ENCODE data around the gene NPC2. TPM values are rescaled to one million over a fixed set of nuclear protein-coding genes. Genes with fewer than 3 reads are reported as not detected.
A peak's percentile ranks its signal among the peaks of the same experiment; 100 is the strongest.

NPC2 gene
- total and polyA plus RNA-seq, 5 donors from 2014 or later = 33.1 to 144 (median 102) TPM

DNA sequence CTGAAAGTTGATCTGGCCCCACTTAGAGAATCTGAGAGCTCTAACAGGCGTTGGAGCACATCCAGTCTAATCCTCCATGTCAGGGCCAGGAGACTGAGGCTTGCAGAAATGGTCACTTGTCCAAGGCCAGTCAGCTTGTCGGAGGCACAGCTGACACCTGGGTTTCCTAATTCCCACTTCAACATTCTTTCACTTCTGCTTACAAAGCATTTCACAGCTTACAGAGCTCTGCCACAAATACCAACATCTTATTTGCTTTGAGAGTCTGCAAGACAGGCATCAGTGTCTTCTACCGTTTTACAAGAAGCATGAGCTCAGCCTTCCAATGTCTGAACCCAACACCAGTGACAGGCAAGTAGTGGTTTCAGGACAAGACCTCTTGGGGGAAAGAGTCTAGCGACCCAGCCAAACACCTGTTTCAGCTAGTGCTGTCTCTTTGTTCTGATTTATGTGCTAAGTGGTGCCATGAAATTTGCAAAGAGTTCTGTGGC, 32.3 kb upstream of the NPC2 start:
- H3K4me3 Mint-ChIP-seq = peak overlapping the region in 1 of 4 donors; percentile 86
- no peak overlapping the region for H3K27ac Mint-ChIP-seq
- H3K36me3 Mint-ChIP-seq = no peaks in the 10 kb centered on the region

DNA sequence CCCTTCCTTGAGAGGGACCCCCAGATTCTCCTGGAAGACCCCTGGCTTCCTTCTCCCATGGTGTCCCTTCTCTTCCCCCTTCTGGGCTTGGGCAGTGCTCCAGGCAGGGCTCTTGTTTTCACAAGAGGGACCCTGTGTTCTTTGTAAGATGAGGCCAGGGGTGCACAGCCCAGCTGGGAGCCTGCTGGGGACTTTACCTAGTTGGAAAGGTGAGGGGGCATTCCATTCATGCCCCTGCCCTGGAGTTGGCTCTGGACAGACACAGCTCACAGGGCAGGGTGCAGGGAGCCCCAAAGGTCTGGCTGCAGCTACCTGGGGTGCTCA, 31.7 kb upstream of the NPC2 start:
- H3K27me3 Mint-ChIP-seq = peaks cover 16% of the 10 kb centered on the region

More for the DNA sequence above, 32.3 kb upstream of the NPC2 start:
- Mint-ChIP-seq H3K9me3 (peaks cover 0 to 3% (median 0%) of the 10 kb centered on the region in 7 donors), H3K27me3 (peaks cover 16% of the 10 kb centered on the region), H3K4me1 (no peaks in the 10 kb centered on the region)
- no peaks in the 10 kb centered on the region for H3K36me3 ChIP-seq (ENCODE audit: control insufficient read depth, insufficient read depth, low read length)
- DNase-seq (no peak), ATAC-seq (ENCODE audit: low read depth in 2 of 2) (no peak)
- H3K27me3 ChIP-seq (ENCODE audit: control insufficient read depth, insufficient read depth, low read length) = no peaks in the 10 kb centered on the region
- H3K27ac ChIP-seq (ENCODE audit: insufficient read depth, low read length, poor library complexity, severe bottlenecking) = no peak overlapping the region
- no peaks in the 10 kb centered on the region for H3K4me1 ChIP-seq (ENCODE audit: control insufficient read depth, insufficient read depth, low read length, poor library complexity, severe bottlenecking)
- H3K9me3 ChIP-seq (ENCODE audit: control insufficient read depth in 2 of 2, low read length in 2 of 2) = no peaks in the 10 kb centered on the region
- no peak overlapping the region for H3K4me3 ChIP-seq (ENCODE audit: low read depth, low read length)

DNA sequence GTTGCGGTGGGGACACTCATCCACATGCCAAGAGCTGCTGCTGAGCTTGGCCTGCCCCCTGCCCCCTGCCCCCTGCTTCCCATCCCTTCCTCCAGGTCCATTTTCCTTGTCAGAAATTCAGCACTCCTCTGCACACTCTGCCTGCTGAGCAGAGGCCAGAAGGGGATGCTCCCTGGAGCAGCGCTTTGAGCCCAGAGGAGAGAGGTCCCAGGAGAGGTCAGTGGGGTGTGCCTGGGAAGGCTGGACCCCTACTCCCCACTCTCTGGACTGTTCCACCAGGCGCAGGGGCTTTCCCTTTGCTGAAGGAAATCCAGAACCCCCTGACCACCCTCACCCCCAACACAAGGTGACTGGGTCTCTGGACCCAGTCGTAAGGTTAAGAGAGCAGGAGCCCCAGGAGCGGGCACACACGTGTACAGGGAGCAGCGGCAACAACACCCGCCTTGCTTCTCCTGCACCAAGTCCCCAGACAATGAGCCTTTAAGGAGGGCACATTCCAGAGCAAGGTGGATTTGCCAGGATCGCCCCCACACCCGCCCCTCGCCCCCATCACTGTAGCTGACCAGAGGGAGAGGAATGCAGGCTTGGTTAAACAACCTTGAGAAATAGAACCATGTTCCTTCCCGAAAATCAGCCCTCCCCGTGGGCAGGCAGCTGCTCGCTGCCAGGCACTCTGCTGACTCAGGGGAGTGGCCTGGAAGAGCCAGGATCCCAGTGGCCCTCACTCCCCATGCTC, 31.1 kb upstream of the NPC2 start:
- Mint-ChIP-seq H3K36me3 (no peaks in the 10 kb centered on the region), H3K27me3 (peaks cover 16% of the 10 kb centered on the region), H3K9me3 (peaks cover 0 to 3% (median 0%) of the 10 kb centered on the region in 7 donors), H3K27ac (no peak overlapping the region), H3K4me1 (no peaks in the 10 kb centered on the region), H3K4me3 (no peak overlapping the region)
- H3K4me1 ChIP-seq (ENCODE audit: control insufficient read depth, insufficient read depth, low read length, poor library complexity, severe bottlenecking) = no peaks in the 10 kb centered on the region
- no peak overlapping the region for H3K27ac ChIP-seq (ENCODE audit: insufficient read depth, low read length, poor library complexity, severe bottlenecking)
- DNase-seq = no peak
- ATAC-seq (ENCODE audit: low read depth in 2 of 2) = no peak
- no peaks in the 10 kb centered on the region for H3K9me3 ChIP-seq (ENCODE audit: control insufficient read depth in 2 of 2, low read length in 2 of 2)
- no peaks in the 10 kb centered on the region for H3K36me3 ChIP-seq (ENCODE audit: control insufficient read depth, insufficient read depth, low read length)
- no peaks in the 10 kb centered on the region for H3K27me3 ChIP-seq (ENCODE audit: control insufficient read depth, insufficient read depth, low read length)
- no peak overlapping the region for H3K4me3 ChIP-seq (ENCODE audit: low read depth, low read length)

More for the DNA sequence above, 31.7 kb upstream of the NPC2 start:
- H3K4me3 ChIP-seq (ENCODE audit: low read depth, low read length) = no peak overlapping the region
- no peaks in the 10 kb centered on the region for H3K9me3 ChIP-seq (ENCODE audit: control insufficient read depth in 2 of 2, low read length in 2 of 2)
- no peak for ATAC-seq (ENCODE audit: low read depth in 2 of 2)
- Mint-ChIP-seq H3K4me3 (no peak overlapping the region), H3K9me3 (peaks cover 0 to 3% (median 0%) of the 10 kb centered on the region in 7 donors), H3K36me3 (no peaks in the 10 kb centered on the region), H3K4me1 (no peaks in the 10 kb centered on the region), H3K27ac (no peak overlapping the region)
- no peaks in the 10 kb centered on the region for H3K36me3 ChIP-seq (ENCODE audit: control insufficient read depth, insufficient read depth, low read length)
- H3K27ac ChIP-seq (ENCODE audit: insufficient read depth, low read length, poor library complexity, severe bottlenecking) = no peak overlapping the region
- DNase-seq = no peak
- no peaks in the 10 kb centered on the region for H3K4me1 ChIP-seq (ENCODE audit: control insufficient read depth, insufficient read depth, low read length, poor library complexity, severe bottlenecking)
- H3K27me3 ChIP-seq (ENCODE audit: control insufficient read depth, insufficient read depth, low read length) = no peaks in the 10 kb centered on the region

DNA sequence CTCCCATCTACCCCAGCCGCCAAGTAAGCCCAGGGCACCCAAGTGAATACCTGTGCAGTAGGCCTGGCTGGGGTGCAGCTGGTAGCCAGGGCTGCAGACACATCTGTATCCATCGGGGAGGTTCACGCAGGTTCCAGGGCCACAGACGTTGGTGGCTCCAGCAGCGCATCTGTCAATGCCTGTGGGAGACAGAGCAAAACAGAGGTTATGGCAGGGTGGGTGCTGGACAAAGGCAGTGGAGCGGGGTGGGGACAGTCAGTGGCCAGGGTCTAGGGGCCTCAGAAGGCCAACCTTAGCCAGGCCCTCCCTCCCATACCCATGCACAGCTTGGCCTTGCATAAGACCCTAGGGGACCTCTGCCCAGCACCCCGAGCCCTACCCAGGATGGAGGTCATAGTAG, 29.6 kb upstream of the NPC2 start:
- Histone ChIP-seq H3K27ac (ENCODE audit: insufficient read depth, low read length, poor library complexity, severe bottlenecking) (no peak overlapping the region), H3K36me3 (ENCODE audit: control insufficient read depth, insufficient read depth, low read length) (no peaks in the 10 kb centered on the region), H3K4me3 (ENCODE audit: low read depth, low read length) (no peak overlapping the region), H3K27me3 (ENCODE audit: control insufficient read depth, insufficient read depth, low read length) (no peaks in the 10 kb centered on the region), H3K9me3 (ENCODE audit: control insufficient read depth in 2 of 2, low read length in 2 of 2) (no peaks in the 10 kb centered on the region), H3K4me1 (ENCODE audit: control insufficient read depth, insufficient read depth, low read length, poor library complexity, severe bottlenecking) (no peaks in the 10 kb centered on the region)
- Mint-ChIP-seq H3K27ac (no peak overlapping the region), H3K9me3 (peaks cover 0 to 3% (median 0%) of the 10 kb centered on the region in 7 donors), H3K36me3 (no peaks in the 10 kb centered on the region), H3K4me1 (peaks cover 0 to 2% (median 0%) of the 10 kb centered on the region in 4 donors), H3K4me3 (no peak overlapping the region), H3K27me3 (peaks cover 27% of the 10 kb centered on the region)
- DNase-seq = no peak
- no peak for ATAC-seq (ENCODE audit: low read depth in 2 of 2)

DNA sequence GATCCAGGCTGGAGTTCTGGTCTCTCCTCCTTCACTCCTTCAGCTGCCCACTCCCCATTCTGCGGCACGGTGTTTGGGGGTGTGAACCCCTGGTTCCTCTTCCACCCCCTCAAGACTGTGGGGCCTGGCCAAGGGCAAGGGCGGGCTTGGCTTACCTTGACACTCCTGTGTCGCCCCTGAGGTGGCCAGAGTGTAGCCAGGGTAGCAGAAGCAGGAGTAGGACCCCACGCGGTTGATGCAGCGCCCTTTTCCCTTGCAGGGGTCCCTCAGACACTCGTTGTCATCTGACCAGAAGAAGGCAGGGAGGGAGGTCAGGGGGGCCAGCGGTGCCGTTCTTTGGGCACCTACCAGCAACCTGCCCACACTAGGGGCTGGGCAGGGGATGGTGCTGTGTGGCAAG, 28.7 kb upstream of the NPC2 start:
- Mint-ChIP-seq H3K4me3 (no peak overlapping the region), H3K9me3 (peaks cover 0 to 3% (median 0%) of the 10 kb centered on the region in 7 donors), H3K4me1 (peaks cover 0 to 2% (median 0%) of the 10 kb centered on the region in 4 donors), H3K27ac (no peak overlapping the region), H3K36me3 (no peaks in the 10 kb centered on the region), H3K27me3 (peaks cover 23% of the 10 kb centered on the region)
- H3K9me3 ChIP-seq (ENCODE audit: control insufficient read depth in 2 of 2, low read length in 2 of 2) = no peaks in the 10 kb centered on the region
- no peak overlapping the region for H3K27ac ChIP-seq (ENCODE audit: insufficient read depth, low read length, poor library complexity, severe bottlenecking)
- ATAC-seq (ENCODE audit: low read depth in 2 of 2) = no peak
- DNase-seq = no peak
- no peaks in the 10 kb centered on the region for H3K36me3 ChIP-seq (ENCODE audit: control insufficient read depth, insufficient read depth, low read length)
- no peaks in the 10 kb centered on the region for H3K27me3 ChIP-seq (ENCODE audit: control insufficient read depth, insufficient read depth, low read length)
- no peak overlapping the region for H3K4me3 ChIP-seq (ENCODE audit: low read depth, low read length)
- no peaks in the 10 kb centered on the region for H3K4me1 ChIP-seq (ENCODE audit: control insufficient read depth, insufficient read depth, low read length, poor library complexity, severe bottlenecking)

DNA sequence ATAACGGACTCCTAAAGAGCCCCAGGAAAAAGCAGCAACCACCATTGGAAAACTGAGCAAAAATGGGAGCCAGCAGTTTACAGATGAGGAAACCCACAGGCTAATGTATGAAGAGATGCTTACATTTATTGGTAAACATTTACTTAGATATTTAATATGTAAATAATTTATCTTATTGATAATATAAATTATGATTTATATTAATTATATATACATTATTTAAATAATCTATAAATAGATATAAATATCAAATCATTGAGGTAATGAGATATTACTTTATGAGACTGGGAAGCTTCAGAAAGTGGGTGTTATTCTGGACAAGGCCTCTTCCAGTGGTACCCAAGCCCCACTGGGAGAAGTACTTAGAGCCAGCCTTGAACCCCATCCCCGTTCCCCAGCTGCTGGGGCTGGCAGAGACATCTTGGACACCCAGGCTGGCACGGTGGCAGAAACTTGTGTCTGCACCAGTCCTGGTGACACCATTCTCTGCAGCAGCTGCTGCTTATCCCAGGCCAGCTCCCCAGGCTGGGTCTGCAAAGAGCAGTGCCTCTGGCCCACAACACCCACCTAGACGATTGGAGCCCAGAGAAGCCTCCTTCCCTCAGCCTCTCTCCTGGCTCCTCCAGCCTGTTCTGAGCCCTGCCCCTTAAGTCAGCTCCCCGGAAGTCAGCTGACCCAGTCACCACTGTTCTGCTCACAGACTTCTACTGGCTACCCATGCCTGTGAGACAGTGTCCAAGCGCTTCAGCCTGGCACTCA, 26.4 kb upstream of the NPC2 start:
- Mint-ChIP-seq H3K9me3 (peaks cover 0 to 1% (median 0%) of the 10 kb centered on the region in 7 donors), H3K4me3 (no peak overlapping the region), H3K27ac (no peak overlapping the region), H3K27me3 (peaks cover 15% of the 10 kb centered on the region), H3K36me3 (no peaks in the 10 kb centered on the region), H3K4me1 (peaks cover 0 to 7% (median 3%) of the 10 kb centered on the region in 4 donors)
- Histone ChIP-seq H3K9me3 (ENCODE audit: control insufficient read depth in 2 of 2, low read length in 2 of 2) (no peaks in the 10 kb centered on the region), H3K4me1 (ENCODE audit: control insufficient read depth, insufficient read depth, low read length, poor library complexity, severe bottlenecking) (no peaks in the 10 kb centered on the region), H3K4me3 (ENCODE audit: low read depth, low read length) (no peak overlapping the region), H3K27me3 (ENCODE audit: control insufficient read depth, insufficient read depth, low read length) (no peaks in the 10 kb centered on the region), H3K36me3 (ENCODE audit: control insufficient read depth, insufficient read depth, low read length) (no peaks in the 10 kb centered on the region), H3K27ac (ENCODE audit: insufficient read depth, low read length, poor library complexity, severe bottlenecking) (no peak overlapping the region)
- DNase-seq (no peak), ATAC-seq (ENCODE audit: low read depth in 2 of 2) (no peak)

DNA sequence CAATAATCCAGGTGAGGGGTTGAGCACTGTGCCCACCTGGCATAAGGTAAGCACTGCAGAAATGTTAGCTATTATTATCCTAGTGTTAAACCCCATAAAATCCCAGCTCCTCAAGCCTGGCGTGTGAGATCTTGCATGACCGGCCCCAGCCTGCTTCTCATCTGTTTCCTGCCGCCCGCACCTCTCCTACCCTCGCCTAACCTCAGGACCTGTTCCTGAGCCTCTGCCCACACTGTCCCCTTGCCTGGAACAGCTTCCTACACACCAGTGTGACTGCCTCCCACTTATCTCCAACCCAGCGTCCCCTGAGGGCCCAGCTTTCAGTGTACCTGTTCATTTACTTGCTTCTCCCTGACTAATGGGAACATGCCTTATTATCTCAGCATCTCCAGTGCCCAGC, 25.1 kb upstream of the NPC2 start:
- Mint-ChIP-seq H3K27me3 (peaks cover 16% of the 10 kb centered on the region), H3K4me3 (no peak overlapping the region), H3K9me3 (peaks cover 0 to 3% (median 0%) of the 10 kb centered on the region in 7 donors), H3K36me3 (no peaks in the 10 kb centered on the region), H3K4me1 (peaks cover 0 to 10% (median 5%) of the 10 kb centered on the region in 4 donors), H3K27ac (no peak overlapping the region)
- no peaks in the 10 kb centered on the region for H3K4me1 ChIP-seq (ENCODE audit: control insufficient read depth, insufficient read depth, low read length, poor library complexity, severe bottlenecking)
- no peaks in the 10 kb centered on the region for H3K27me3 ChIP-seq (ENCODE audit: control insufficient read depth, insufficient read depth, low read length)
- no peaks in the 10 kb centered on the region for H3K36me3 ChIP-seq (ENCODE audit: control insufficient read depth, insufficient read depth, low read length)
- DNase-seq (no peak), ATAC-seq (ENCODE audit: low read depth in 2 of 2) (no peak)
- no peak overlapping the region for H3K27ac ChIP-seq (ENCODE audit: insufficient read depth, low read length, poor library complexity, severe bottlenecking)
- H3K9me3 ChIP-seq (ENCODE audit: control insufficient read depth in 2 of 2, low read length in 2 of 2) = no peaks in the 10 kb centered on the region
- no peak overlapping the region for H3K4me3 ChIP-seq (ENCODE audit: low read depth, low read length)

Data from CD4-positive, CD25-positive, alpha-beta regulatory T cell (primary cell).